Activated naive CD8-positive, alpha-beta T cell (primary cell): ENCODE data around the gene NARF.
"Not testable (repeated sequence)": the region's sequence is repeated elsewhere in the genome, so short reads cannot be mapped to it uniquely, and the experiment has no call there.

Experiments used
- H3K27ac Mint-ChIP-seq: one replicate; pipeline ENCODE4 v1.8.0; 2021; ENCODE audit warnings: mixed read lengths
- H3K27me3 Mint-ChIP-seq: one replicate; pipeline ENCODE4 v1.8.0; 2021; ENCODE audit warnings: mixed read lengths
- H3K36me3 Mint-ChIP-seq: one replicate; pipeline ENCODE4 v1.8.0; 2021; ENCODE audit warnings: mixed read lengths
- H3K4me1 Mint-ChIP-seq: one replicate; pipeline ENCODE4 v1.8.0; 2021; ENCODE audit warnings: low read depth, mixed read lengths
- H3K4me3 Mint-ChIP-seq: one replicate; pipeline ENCODE4 v1.8.0; 2021; ENCODE audit warnings: mild to moderate bottlenecking, mixed read lengths
- H3K9me3 Mint-ChIP-seq: one replicate; pipeline ENCODE4 v1.8.0; 2021; ENCODE audit warnings: low read depth, mixed read lengths

Gene NARF

DNA sequence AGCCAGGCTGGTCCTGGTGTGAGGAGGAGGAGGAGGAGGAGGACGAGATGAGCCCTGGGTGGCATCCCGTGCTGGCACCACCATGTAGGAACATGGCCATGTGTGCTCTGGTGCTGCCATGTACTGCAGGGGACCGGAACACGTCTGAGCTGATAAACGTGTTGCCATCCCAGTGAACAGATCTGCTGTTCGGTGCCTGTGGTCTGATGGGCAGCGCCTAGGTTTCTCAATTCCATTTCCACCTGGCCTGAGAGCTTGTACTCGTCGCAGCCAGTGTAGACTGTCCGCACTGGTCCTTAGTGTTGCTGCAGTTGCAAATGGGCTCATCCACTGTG, 32.6 kb downstream of the NARF start:
- Mint-ChIP-seq H3K4me3 (no peak overlapping the region), H3K9me3 (no peaks in the 10 kb centered on the region), H3K27ac (no peak overlapping the region), H3K4me1 (peaks cover 4% of the 10 kb centered on the region), H3K27me3 (no peaks in the 10 kb centered on the region), H3K36me3 (no peaks in the 10 kb centered on the region)

DNA sequence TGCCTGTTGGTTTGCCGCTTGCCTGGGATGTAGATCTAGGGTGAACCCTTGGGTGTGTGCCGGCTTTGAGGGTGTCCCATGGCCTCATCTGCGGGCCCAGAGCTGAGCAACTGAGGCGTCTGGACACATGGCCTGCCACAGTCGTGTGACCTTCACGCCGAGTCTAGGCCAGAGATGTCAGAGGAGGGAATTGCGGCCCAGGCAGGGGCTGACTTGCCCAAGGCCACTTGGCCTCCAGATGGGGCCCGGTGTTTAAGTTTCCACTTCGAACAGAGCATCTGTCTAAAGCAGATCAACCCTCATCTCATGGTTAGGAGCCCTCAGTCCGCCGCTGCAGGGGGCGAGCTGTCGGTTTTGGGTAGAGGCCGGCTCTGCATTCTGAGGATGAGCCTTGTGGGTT, 33.0 kb downstream of the NARF start:
- Mint-ChIP-seq H3K4me3 (no peak overlapping the region), H3K27ac (no peak overlapping the region), H3K36me3 (no peaks in the 10 kb centered on the region), H3K27me3 (no peaks in the 10 kb centered on the region), H3K9me3 (no peaks in the 10 kb centered on the region), H3K4me1 (peaks cover 4% of the 10 kb centered on the region)

DNA sequence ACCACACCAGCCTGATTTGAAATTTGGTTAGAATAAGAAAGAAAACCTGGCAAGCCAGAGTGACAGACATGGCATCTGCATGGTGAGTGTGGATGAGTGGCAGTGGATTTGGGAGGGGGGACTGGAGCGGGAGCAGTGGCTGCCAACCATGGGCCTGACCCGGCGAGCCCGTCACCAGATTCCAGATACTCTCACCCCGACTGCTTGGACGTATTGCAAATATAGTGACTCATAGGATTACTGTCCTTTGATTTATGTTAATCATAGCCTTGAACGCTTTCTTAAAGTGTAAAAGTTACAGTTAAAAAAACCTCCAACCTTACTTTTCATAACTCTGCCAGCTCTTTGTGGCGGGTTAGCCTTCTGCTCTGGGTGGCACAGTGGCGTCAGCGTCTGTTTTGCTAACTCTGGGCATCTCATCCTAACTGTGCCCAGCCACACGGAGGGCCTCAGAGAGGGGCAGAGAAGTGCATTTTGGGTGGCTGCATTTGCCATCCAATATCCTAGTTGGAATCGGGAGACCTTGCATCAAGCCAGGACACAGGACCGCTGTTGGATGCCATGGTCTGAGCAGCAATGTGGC, 34.2 kb downstream of the NARF start:
- H3K27ac Mint-ChIP-seq = no peak overlapping the region
- H3K36me3 Mint-ChIP-seq = no peaks in the 10 kb centered on the region
- H3K9me3 Mint-ChIP-seq = no peaks in the 10 kb centered on the region
- no peaks in the 10 kb centered on the region for H3K27me3 Mint-ChIP-seq
- peaks cover 8% of the 10 kb centered on the region for H3K4me1 Mint-ChIP-seq
- H3K4me3 Mint-ChIP-seq = no peak overlapping the region

DNA sequence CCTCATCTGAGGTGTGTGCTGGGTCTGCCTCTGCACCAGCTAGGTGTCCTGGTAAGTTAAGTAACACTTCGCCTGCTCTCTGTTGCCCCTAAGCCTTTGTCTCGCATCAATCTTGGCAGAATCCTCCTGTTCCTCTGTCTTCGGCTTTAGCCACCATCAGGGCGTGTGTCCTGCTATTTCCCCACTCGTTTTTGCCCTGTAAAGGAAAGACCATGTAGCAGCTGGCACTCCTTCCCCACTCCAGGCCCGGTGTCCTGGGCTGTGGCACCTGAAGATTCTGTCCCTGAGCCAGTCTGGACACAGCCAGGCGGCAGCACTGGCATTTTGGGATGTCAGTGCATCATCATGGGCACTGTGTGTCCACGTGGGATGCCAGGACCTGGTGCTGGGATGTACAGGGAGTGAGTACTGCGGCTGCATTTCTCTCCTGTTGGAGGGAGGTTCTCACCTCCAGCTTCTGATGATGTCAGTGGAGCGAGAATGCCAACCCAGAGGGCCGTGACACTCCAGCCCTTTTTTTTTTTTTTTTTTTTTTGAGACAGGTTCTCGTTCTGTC, 34.8 kb downstream of the NARF start:
- H3K27ac Mint-ChIP-seq = no peak overlapping the region

DNA sequence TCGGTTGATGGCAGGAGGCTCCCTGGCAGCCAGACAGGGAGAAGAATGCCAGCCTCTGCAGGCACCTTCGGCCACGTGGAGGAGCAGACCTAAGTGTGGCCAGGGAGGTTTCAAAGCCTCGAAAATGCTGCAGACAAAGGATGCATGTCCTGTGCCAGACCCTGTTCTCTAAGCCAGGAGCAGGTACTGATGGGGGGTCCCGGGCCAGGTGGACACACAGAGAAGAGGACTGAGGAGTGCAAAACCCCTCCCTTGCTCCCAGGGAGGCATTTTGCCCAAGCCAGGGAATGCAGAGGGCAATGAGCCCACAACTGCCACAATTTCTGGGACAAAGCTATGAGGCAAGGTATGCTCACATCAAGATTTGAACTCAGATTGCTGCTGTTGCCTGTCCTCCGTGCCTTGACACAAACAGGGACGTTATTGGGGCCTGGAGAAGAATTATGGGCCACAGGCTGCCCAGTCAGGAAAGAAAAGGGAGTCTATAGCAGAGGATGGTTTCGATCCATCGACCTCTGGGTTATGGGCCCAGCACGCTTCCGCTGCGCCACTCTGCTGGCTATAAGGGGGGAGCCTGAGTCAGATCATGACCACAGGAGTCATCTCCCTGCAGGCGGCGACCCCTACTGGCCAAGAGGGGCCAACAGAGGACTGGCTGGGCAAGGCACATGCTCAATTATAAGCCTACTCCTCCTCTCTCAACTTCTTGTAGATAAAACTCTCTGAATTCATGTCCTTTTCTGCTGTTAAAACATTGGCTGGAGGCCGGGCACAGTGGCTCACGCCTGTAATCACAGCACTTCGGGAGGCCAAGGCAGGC, 35.9 kb downstream of the NARF start:
- Mint-ChIP-seq H3K27me3 (no peaks in the 10 kb centered on the region), H3K27ac (peak overlapping the region; percentile 94), H3K36me3 (no peaks in the 10 kb centered on the region), H3K4me3 (peak overlapping the region; percentile 78), H3K4me1 (peaks cover 13% of the 10 kb centered on the region), H3K9me3 (no peaks in the 10 kb centered on the region)

More for the DNA sequence above, 34.8 kb downstream of the NARF start:
- H3K36me3 Mint-ChIP-seq = no peaks in the 10 kb centered on the region
- peaks cover 12% of the 10 kb centered on the region for H3K4me1 Mint-ChIP-seq
- no peaks in the 10 kb centered on the region for H3K9me3 Mint-ChIP-seq
- no peak overlapping the region for H3K4me3 Mint-ChIP-seq
- H3K27me3 Mint-ChIP-seq = no peaks in the 10 kb centered on the region

DNA sequence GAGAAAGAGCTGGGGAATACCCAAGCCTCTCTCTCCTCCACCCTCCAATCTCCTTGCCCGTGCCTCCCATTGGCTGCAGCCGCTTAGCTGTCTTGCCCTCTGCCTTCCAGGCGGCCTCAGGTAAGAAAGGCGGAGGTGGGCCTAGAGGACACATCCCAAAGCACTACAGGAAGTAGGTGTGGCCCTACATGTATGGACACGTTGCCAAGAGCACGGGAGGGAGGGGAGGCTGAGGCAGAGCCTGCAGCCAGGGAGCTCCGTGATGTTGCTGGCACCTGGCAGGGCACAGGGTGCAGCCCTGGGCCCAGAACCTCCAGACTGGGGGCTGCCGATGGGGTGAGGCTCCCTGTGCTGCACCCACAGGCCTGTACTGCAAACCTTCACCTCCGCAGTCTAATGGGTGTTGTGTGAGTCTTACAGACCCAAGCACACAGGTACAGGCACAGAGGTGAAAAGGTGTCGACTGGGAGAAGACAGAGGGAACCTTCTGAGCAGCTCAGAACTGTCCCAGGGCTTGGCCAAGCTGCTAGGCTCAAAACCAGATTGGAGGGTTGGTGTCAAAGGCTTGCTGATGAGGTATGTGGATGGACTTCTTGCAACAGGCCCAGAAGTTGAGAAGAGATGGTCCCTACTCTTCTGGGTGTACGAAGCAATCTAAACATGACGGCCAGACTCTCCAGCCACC, 37.4 kb downstream of the NARF start:
- H3K27me3 Mint-ChIP-seq = no peaks in the 10 kb centered on the region
- peak overlapping the region; percentile 64 for H3K27ac Mint-ChIP-seq
- no peaks in the 10 kb centered on the region for H3K9me3 Mint-ChIP-seq
- H3K4me3 Mint-ChIP-seq = peak overlapping the region; percentile 66
- peaks cover 13% of the 10 kb centered on the region for H3K4me1 Mint-ChIP-seq
- H3K36me3 Mint-ChIP-seq = no peaks in the 10 kb centered on the region

DNA sequence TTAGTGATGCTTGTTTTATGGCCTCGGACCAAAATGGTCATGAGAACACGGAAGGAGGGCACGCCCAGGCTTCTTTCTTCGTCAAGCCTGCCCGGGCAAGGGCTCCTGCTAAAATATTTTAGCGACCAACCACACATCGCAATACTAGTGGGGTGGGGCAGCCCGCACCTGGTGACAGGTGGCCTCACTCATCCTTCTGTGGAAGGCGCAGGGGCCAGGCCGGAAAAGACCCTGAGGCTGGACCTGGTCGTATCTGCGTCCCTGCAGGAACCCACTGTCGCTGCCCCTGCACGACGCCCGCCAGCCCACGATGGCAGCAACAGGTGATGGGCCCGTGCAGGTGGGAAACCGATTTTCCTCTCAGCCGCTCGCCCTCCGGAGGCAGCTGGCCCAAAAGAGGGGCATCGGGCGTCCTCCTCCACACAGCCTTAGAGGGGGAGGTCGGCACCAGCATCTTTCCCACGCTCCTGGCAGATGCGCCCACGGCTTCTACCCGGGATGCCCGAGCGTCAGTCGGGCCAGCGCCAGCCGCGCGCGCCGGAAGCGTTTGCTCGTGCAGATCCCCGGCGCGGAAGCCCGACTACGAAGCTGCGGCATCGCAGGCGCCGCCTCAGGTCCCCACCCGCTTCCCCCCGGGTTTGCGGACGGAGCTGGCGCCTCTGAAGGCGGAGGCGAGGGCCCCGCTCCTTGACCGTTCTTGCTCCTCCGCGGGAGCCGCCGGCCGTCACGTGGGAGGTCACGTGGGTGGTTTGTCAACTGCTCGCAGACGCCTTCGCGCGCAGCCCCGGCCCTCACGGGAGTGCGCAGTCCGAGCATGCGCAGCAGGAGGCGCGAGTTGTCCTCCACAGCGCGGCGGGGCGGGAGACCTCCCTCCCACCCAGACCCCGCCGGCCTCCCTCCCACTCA, 38.2 kb downstream of the NARF start:
- Mint-ChIP-seq H3K4me1 (peaks cover 13% of the 10 kb centered on the region), H3K4me3 (peak overlapping the region; percentile 66), H3K27ac (peak overlapping the region; percentile 64), H3K9me3 (no peaks in the 10 kb centered on the region), H3K27me3 (no peaks in the 10 kb centered on the region), H3K36me3 (no peaks in the 10 kb centered on the region)

DNA sequence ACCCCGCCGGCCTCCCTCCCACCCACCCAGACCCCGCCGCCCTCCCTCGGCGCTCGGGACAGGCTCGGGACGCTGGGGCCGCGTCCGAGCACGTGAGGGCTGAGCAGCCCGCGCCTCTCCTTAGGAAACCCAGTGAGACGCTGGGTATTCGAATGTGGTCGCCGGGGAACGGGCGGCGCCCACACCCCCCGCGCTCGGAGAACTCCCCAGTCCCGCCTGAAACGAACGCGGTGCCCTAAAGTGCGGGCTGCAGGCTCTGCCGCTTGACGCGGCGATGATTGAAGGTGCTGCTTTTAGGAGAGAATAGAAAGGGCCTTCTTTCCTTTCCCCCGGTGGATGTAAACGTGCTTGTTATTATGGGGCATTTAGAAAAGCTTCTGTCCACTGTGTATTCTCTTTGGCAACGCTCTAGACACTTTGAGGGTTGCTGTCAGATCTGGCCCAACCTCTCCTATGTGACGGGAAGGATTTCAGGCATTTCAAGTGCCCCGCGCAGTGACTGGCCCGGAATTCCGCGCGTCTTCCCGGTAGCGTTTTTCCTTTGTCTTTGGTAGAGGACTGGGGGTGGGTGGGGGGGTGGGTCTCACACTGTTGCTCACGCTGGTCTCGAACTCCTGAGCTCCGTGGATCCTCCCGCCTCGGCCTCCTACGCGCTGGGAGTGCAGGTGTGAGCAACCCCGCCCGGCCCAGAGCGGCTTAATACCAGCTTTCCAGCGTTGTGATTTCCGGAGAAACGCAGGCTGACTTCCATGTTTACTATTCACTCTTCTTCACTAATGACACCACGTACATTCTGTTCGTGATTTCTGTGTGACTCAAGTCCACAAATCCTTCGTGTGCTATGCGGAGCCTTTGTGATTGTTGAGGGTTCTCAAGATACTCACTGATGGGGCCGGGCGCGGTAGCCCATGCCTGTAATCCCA, 39.2 kb downstream of the NARF start:
- Mint-ChIP-seq H3K4me3 (peak overlapping the region; percentile 89), H3K27me3 (no peaks in the 10 kb centered on the region), H3K27ac (peak overlapping the region; percentile 93)

DNA sequence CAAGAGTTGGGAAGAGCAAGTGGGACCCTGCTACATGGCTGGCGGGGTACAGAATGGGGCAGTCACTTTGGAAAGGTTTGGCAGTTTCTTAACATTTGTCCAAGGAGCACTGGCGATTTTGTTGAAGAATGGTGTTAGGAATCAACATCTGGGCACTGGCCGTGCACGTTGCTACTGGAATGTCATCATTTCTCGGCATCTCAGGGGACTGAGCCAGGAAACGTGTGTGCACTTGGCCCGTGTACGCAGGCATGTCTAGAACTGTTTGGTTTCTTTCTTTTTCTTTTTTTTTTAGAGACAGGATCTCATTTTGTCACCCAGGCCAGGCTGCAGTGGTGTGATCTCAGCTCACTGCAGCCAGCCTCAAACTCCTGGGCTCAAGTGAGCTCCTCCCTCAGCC, 43.7 kb downstream of the NARF start:
- H3K9me3 Mint-ChIP-seq = no peaks in the 10 kb centered on the region
- no peak overlapping the region for H3K4me3 Mint-ChIP-seq

More for the DNA sequence above, 39.2 kb downstream of the NARF start:
- no peaks in the 10 kb centered on the region for H3K36me3 Mint-ChIP-seq
- peaks cover 13% of the 10 kb centered on the region for H3K4me1 Mint-ChIP-seq
- no peaks in the 10 kb centered on the region for H3K9me3 Mint-ChIP-seq

DNA sequence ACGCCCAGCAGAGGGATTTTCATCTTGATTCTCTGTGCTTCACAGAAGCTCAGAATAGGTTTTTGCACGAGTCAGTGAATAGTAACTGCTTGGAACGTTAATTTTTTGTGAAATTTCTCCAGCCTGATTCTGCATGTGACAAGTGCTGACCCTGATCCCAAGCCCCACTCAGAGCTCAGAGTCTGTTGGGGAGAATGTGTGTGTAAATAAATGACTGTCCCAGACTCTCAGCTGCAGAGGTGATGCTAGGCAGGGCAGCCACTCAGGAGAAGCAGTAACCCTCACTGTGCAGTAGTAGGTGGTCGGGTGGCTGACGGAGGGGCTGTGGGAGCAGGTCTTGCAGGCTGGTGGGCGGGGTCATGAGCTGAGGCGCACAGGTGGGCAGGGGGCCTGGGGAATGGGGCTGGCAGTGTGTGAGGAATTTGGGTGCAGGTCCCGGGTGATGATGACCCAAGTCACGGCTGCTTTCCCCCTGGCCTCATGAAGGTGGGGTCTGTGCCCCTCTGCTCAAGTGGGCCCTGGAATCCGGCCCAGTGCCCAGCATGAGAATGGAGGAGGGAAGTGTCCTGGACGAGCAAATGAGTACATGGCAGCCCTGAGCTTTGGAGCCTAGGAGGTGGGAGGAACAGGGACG, 44.7 kb downstream of the NARF start:
- Mint-ChIP-seq H3K36me3 (no peaks in the 10 kb centered on the region), H3K4me3 (no peak overlapping the region), H3K27ac (no peak overlapping the region), H3K27me3 (no peaks in the 10 kb centered on the region), H3K9me3 (no peaks in the 10 kb centered on the region), H3K4me1 (peaks cover 6% of the 10 kb centered on the region)

More for the DNA sequence above, 43.7 kb downstream of the NARF start:
- peaks cover 13% of the 10 kb centered on the region for H3K4me1 Mint-ChIP-seq
- no peaks in the 10 kb centered on the region for H3K36me3 Mint-ChIP-seq
- H3K27me3 Mint-ChIP-seq = no peaks in the 10 kb centered on the region
- H3K27ac Mint-ChIP-seq = no peak overlapping the region

DNA sequence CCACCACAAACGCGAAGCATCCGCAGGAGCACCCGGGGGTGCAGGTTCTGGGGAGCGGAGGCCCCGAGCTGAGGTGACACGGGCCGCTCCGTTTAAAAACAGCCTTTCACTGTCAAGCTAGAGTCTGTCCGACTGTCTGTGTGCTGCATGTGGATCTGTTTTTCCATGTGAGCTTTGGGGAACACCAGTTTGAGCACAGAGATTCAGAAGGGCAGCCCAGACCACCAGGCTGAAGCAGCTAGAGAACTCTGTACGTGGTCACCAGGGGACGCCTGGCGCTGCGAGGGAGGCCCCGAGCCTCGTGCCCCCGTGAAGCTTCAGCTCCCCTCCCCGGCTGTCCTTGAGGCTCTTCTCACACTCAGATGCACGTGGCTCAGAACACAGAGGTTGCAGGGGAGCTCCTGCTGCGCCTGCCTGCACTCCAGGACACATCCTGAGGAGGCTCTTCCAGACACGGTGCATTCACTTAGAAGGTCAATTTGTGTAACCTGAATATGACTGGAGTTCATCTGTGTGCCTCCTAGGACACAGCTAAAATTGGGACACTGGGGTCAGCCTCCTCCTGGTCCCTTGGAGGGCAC, 45.3 kb downstream of the NARF start:
- no peak overlapping the region for H3K4me3 Mint-ChIP-seq
- H3K4me1 Mint-ChIP-seq = peaks cover 6% of the 10 kb centered on the region
- no peak overlapping the region for H3K27ac Mint-ChIP-seq
- H3K36me3 Mint-ChIP-seq = no peaks in the 10 kb centered on the region
- no peaks in the 10 kb centered on the region for H3K27me3 Mint-ChIP-seq
- H3K9me3 Mint-ChIP-seq = no peaks in the 10 kb centered on the region

DNA sequence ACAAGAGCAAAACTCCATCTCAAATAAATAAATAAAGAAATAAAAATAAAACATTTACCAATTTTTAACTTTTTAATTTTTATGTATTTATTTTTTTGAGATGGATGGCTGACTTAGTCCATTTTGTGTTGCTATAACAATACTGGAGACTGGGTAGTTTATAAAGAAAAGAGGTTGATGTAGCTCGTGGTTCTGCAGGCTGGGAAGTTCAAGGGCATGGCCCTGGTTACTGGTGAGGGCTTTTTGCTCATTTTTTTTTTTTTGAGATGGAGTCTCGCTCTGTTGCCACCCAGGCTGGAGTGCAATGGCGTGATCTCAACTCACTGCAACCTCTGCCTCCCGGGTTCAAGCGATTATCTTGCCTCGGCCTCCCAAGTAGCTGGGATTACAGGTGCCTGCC, 46.8 kb downstream of the NARF start:
- no peaks in the 10 kb centered on the region for H3K9me3 Mint-ChIP-seq
- H3K4me3 Mint-ChIP-seq = no peak overlapping the region
- peaks cover 4% of the 10 kb centered on the region for H3K4me1 Mint-ChIP-seq
- H3K27me3 Mint-ChIP-seq = no peaks in the 10 kb centered on the region
- no peak overlapping the region for H3K27ac Mint-ChIP-seq
- H3K36me3 Mint-ChIP-seq = no peaks in the 10 kb centered on the region

DNA sequence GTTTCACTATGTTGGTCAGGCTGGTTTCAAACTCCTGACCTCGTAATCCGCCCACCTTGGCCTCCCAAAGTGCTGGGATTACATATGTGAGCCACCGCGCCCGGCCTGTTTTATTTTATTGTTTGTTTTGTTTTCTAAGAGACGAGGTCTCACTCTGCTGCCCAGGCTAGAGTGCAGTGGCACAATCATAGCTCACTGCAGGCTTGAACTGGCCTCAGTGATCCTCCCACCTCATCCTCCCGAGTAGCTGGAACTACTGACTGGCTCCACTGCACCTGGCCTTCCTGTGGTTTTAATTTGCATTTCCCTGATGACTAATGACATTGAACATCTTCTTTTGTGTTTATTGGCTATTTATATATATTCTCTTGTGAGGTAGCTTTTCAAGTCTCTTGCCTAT, 47.9 kb downstream of the NARF start:
- H3K27me3 Mint-ChIP-seq, H3K27ac Mint-ChIP-seq, H3K36me3 Mint-ChIP-seq, H3K4me1 Mint-ChIP-seq, H3K9me3 Mint-ChIP-seq, H3K4me3 Mint-ChIP-seq: not testable (repeated sequence)
